BLaER1 (cell line): ENCODE results near the gene SLC6A11.
A peak's percentile ranks its signal among the peaks of the same experiment; 100 is the strongest.

Source experiments
- H3K27ac ChIP-seq: shearing (Covaris generic); formaldehyde crosslinking; 2 replicates; pipeline ENCODE4 v1.8.1; 2022
- H3K27me3 ChIP-seq: shearing (Covaris generic); formaldehyde crosslinking; 2 replicates; pipeline ENCODE4 v1.8.1; 2022
- H3K36me3 ChIP-seq: shearing (Covaris generic); formaldehyde crosslinking; 2 replicates; pipeline ENCODE4 v1.8.1; 2022
- H3K4me1 ChIP-seq: shearing (Covaris generic); formaldehyde crosslinking; 2 replicates; pipeline ENCODE4 v1.8.1; 2022
- H3K4me2 ChIP-seq: shearing (Covaris generic); formaldehyde crosslinking; 2 replicates; pipeline ENCODE4 v1.8.1; 2022
- H3K4me3 ChIP-seq: shearing (Covaris generic); formaldehyde crosslinking; 2 replicates; pipeline ENCODE4 v1.8.1; 2022
- H3K9ac ChIP-seq: shearing (Covaris generic); formaldehyde crosslinking; 2 replicates; pipeline ENCODE4 v1.8.1; 2022
- H3K9me3 ChIP-seq: shearing (Covaris generic); formaldehyde crosslinking; 2 replicates; pipeline ENCODE4 v1.8.1; 2022
- H4K20me1 ChIP-seq: shearing (Covaris generic); formaldehyde crosslinking; 2 replicates; pipeline ENCODE4 v1.8.1; 2022
- Cebpa-rat ChIP-seq: shearing (Covaris generic); IDR thresholded peaks from 2 replicates; pipeline ENCODE4 v1.8.1; 2022

SLC6A11 gene

GRCh38 chr3:10814623-10815022 is 1.4 kb upstream of the SLC6A11 start:
- no peak overlapping the region for H3K9ac ChIP-seq
- H4K20me1 ChIP-seq = no peaks in the 10 kb centered on the region; the same call in 1 of the 2 replicates
- H3K4me3 ChIP-seq = no peak overlapping the region
- peaks cover 12% of the 10 kb centered on the region for H3K4me1 ChIP-seq
- no peaks in the 10 kb centered on the region for H3K36me3 ChIP-seq
- no peak overlapping the region for H3K4me2 ChIP-seq
- H3K27me3 ChIP-seq = peaks cover 38% of the 10 kb centered on the region
- H3K27ac ChIP-seq = no peak overlapping the region
- no peak for TF ChIP-seq Cebpa-rat
- H3K9me3 ChIP-seq = no peaks in the 10 kb centered on the region

- peaks cover 12% of the 10 kb centered on the region for H3K4me1 ChIP-seq
- no peak for TF ChIP-seq Cebpa-rat
- no peaks in the 10 kb centered on the region for H3K36me3 ChIP-seq
- H3K4me2 ChIP-seq = peak overlapping the region; percentile 90
- no peak overlapping the region for H3K9ac ChIP-seq
- H3K4me3 ChIP-seq = peak overlapping the region; percentile 60
- no peaks in the 10 kb centered on the region; the same call in 1 of the 2 replicates for H4K20me1 ChIP-seq
- peaks cover 38% of the 10 kb centered on the region for H3K27me3 ChIP-seq
- H3K9me3 ChIP-seq = no peaks in the 10 kb centered on the region
- H3K27ac ChIP-seq = no peak overlapping the region
Measured at GRCh38 chr3:10815487-10815886, 541 bp upstream of the SLC6A11 start.

GRCh38 chr3:10816863-10817253 is 830 bp downstream of the SLC6A11 start:
- no peaks in the 10 kb centered on the region for H3K36me3 ChIP-seq
- H3K4me3 ChIP-seq = no peak overlapping the region
- H3K9me3 ChIP-seq = no peaks in the 10 kb centered on the region
- peaks cover 12% of the 10 kb centered on the region for H3K4me1 ChIP-seq
- H3K9ac ChIP-seq = no peak overlapping the region
- peaks cover 38% of the 10 kb centered on the region for H3K27me3 ChIP-seq
- H3K27ac ChIP-seq = no peak overlapping the region
- no peak for TF ChIP-seq Cebpa-rat
- H4K20me1 ChIP-seq = no peaks in the 10 kb centered on the region; the same call in 1 of the 2 replicates
- H3K4me2 ChIP-seq = 0 out of 2 replicates have a peak overlapping the region, but pooled peaks have one; percentile 90

GRCh38 chr3:10817506-10817905 is 1.5 kb downstream of the SLC6A11 start:
- Histone ChIP-seq H4K20me1 (no peaks in the 10 kb centered on the region; the same call in 1 of the 2 replicates), H3K27me3 (peaks cover 38% of the 10 kb centered on the region), H3K4me1 (peaks cover 12% of the 10 kb centered on the region), H3K4me3 (no peak overlapping the region), H3K9ac (no peak overlapping the region), H3K36me3 (no peaks in the 10 kb centered on the region), H3K27ac (no peak overlapping the region), H3K9me3 (no peaks in the 10 kb centered on the region), H3K4me2 (no peak overlapping the region)
- no peak for TF ChIP-seq Cebpa-rat

GRCh38 chr3:10822055-10822454 is 6.0 kb downstream of the SLC6A11 start:
- TF ChIP-seq Cebpa-rat = no peak
- Histone ChIP-seq H3K4me3 (no peak overlapping the region), H4K20me1 (no peaks in the 10 kb centered on the region; the same call in 1 of the 2 replicates), H3K27me3 (peaks cover 7% of the 10 kb centered on the region), H3K36me3 (no peaks in the 10 kb centered on the region), H3K4me2 (no peak overlapping the region), H3K9me3 (no peaks in the 10 kb centered on the region), H3K9ac (no peak overlapping the region), H3K4me1 (no peaks in the 10 kb centered on the region), H3K27ac (no peak overlapping the region)

GRCh38 chr3:10822708-10823515 is 6.9 kb downstream of the SLC6A11 start:
- Histone ChIP-seq H3K9ac (no peak overlapping the region), H4K20me1 (no peaks in the 10 kb centered on the region), H3K27me3 (no peaks in the 10 kb centered on the region), H3K4me1 (no peaks in the 10 kb centered on the region), H3K27ac (no peak overlapping the region), H3K4me2 (no peak overlapping the region), H3K9me3 (no peaks in the 10 kb centered on the region), H3K4me3 (no peak overlapping the region), H3K36me3 (no peaks in the 10 kb centered on the region)
- no peak for TF ChIP-seq Cebpa-rat

- H3K4me2 ChIP-seq = no peak overlapping the region
Measured at GRCh38 chr3:10823516-10823818, 7.4 kb downstream of the SLC6A11 start.

GRCh38 chr3:10824468-10824867 is 8.4 kb downstream of the SLC6A11 start:
- H3K36me3 ChIP-seq = no peaks in the 10 kb centered on the region
- no peak overlapping the region for H3K4me3 ChIP-seq
- no peaks in the 10 kb centered on the region for H3K27me3 ChIP-seq
- no peaks in the 10 kb centered on the region for H4K20me1 ChIP-seq
- no peak overlapping the region for H3K4me2 ChIP-seq
- no peak overlapping the region for H3K9ac ChIP-seq
- H3K4me1 ChIP-seq = no peaks in the 10 kb centered on the region
- H3K9me3 ChIP-seq = no peaks in the 10 kb centered on the region
- H3K27ac ChIP-seq = no peak overlapping the region
- no peak for TF ChIP-seq Cebpa-rat

More at GRCh38 chr3:10823516-10823818, 7.4 kb downstream of the SLC6A11 start:
- TF ChIP-seq Cebpa-rat = no peak
- Histone ChIP-seq H3K27me3 (no peaks in the 10 kb centered on the region), H3K4me3 (no peak overlapping the region), H3K36me3 (no peaks in the 10 kb centered on the region), H3K9me3 (no peaks in the 10 kb centered on the region), H3K4me1 (no peaks in the 10 kb centered on the region), H3K9ac (no peak overlapping the region), H4K20me1 (no peaks in the 10 kb centered on the region), H3K27ac (no peak overlapping the region)

- Histone ChIP-seq H3K4me3 (peak overlapping the region; percentile 24; the same call in 1 of the 2 replicates), H4K20me1 (no peaks in the 10 kb centered on the region), H3K9ac (peak overlapping the region; percentile 60; the same call in 1 of the 2 replicates), H3K27me3 (no peaks in the 10 kb centered on the region), H3K27ac (peak overlapping the region; percentile 74), H3K9me3 (no peaks in the 10 kb centered on the region), H3K36me3 (no peaks in the 10 kb centered on the region), H3K4me2 (peak overlapping the region; percentile 66), H3K4me1 (peaks cover 69% of the 10 kb centered on the region)
- no peak for TF ChIP-seq Cebpa-rat
Measured at GRCh38 chr3:10833855-10834414, 17.9 kb downstream of the SLC6A11 start.

- peak overlapping the region; percentile 66 for H3K4me2 ChIP-seq
- no peaks in the 10 kb centered on the region for H3K9me3 ChIP-seq
- no peaks in the 10 kb centered on the region for H3K36me3 ChIP-seq
- peak overlapping the region; percentile 74 for H3K27ac ChIP-seq
- no peak overlapping the region for H3K4me3 ChIP-seq
- H4K20me1 ChIP-seq = no peaks in the 10 kb centered on the region
- H3K27me3 ChIP-seq = no peaks in the 10 kb centered on the region
- peaks cover 70% of the 10 kb centered on the region for H3K4me1 ChIP-seq
- peak overlapping the region; percentile 60; the same call in 1 of the 2 replicates for H3K9ac ChIP-seq
- TF ChIP-seq Cebpa-rat = no peak
Measured at GRCh38 chr3:10834951-10835350, 18.9 kb downstream of the SLC6A11 start.
